ENCODE measurements around the gene LAMC2.

The LAMC2 gene

DNA sequence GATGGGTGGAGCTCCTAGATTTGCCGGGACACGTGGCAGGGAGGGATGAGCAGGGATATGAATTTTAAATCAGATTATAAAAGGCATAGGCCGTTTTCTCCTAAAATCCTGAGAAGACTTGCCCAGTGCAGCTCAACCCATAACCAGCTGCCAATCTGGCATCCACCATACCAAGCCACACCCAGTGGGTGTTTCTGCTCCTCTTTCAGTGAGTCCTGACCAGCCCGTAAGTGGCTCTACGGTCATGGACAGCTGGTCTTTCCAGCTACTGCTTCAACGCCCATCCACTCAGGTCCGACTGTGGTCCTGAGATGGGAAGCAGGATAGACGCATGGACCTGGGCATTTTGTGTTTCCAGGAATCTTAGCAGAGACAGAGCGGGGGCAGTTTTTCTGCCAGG is 107.2 kb downstream of the LAMC2 start:
- no peak for DNase-seq
- no peaks in the 10 kb centered on the region for H3K36me3 ChIP-seq (replicated peaks)
- H3K27ac ChIP-seq = no peak overlapping the region
- TF ChIP-seq, protein P1, sequence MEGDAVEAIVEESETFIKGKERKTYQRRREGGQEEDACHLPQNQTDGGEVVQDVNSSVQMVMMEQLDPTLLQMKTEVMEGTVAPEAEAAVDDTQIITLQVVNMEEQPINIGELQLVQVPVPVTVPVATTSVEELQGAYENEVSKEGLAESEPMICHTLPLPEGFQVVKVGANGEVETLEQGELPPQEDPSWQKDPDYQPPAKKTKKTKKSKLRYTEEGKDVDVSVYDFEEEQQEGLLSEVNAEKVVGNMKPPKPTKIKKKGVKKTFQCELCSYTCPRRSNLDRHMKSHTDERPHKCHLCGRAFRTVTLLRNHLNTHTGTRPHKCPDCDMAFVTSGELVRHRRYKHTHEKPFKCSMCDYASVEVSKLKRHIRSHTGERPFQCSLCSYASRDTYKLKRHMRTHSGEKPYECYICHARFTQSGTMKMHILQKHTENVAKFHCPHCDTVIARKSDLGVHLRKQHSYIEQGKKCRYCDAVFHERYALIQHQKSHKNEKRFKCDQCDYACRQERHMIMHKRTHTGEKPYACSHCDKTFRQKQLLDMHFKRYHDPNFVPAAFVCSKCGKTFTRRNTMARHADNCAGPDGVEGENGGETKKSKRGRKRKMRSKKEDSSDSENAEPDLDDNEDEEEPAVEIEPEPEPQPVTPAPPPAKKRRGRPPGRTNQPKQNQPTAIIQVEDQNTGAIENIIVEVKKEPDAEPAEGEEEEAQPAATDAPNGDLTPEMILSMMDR (IDR thresholded peaks at IDR 0.05; ENCODE audit: low read depth, low read length, missing control alignments) = no peak
- H3K4me3 ChIP-seq (ENCODE audit: low read depth, low read length) = no peak overlapping the region
- in situ Hi-C loops (cut with HindIII; ENCODE audit: low pct_ligation_motif_present, low sequenced_read_pairs) = no loop called here
- H3K27me3 ChIP-seq (replicated peaks) = no peaks in the 10 kb centered on the region

DNA sequence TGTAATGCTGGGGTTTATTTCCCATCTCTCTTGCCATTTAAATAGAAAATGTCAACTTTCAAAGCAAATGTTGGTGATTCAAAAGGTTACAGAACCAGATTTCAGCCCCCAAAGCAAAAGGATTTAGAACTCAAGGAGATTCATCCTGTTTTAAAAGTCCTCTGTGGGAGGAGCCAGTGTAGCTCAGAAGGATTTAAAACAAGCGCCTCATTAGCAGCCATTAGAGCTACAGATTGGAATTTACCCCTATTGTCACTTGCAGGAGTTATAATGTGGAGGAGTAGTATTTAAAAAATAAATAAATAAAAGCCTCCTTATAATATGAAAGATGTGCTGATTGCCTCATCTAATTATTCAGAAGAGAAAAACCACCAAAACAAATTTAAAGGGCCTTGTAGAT is 107.8 kb downstream of the LAMC2 start:
- H3K27ac ChIP-seq = no peak overlapping the region
- DNase-seq = no peak
- no peak overlapping the region for H3K4me3 ChIP-seq (ENCODE audit: low read depth, low read length)
- TF ChIP-seq, protein P1 (IDR thresholded peaks at IDR 0.05; ENCODE audit: low read depth, low read length, missing control alignments) = no peak
- no peaks in the 10 kb centered on the region for H3K36me3 ChIP-seq (replicated peaks)
- in situ Hi-C loops (cut with HindIII; ENCODE audit: low pct_ligation_motif_present, low sequenced_read_pairs) = no loop called here
- H3K27me3 ChIP-seq (replicated peaks) = no peaks in the 10 kb centered on the region
